B cell (primary cell): ENCODE results near the gene INTU. TPM values are rescaled to one million over a fixed set of nuclear protein-coding genes. Genes with fewer than 3 reads are reported as not detected.

Experiments used
- ATAC-seq: fragments of 200-7000 bp; cut with Tn5 transposase; one replicate; pipeline ENCODE4 v1.10.0; 2021; ENCODE audit warnings: low read depth, mild to moderate bottlenecking, moderate number of reproducible peaks, moderate library complexity
- CTCF ChIA-PET: fragments of 350-600 bp; sonication (Branson Sonifier 250); formaldehyde crosslinking; loops from one replicate; lab custom pipeline; 2021; ENCODE audit warnings: antibody characterized with exemption, inconsistent platforms; lab: Charles Lee
- POLR2A ChIA-PET: fragments of 350-600 bp; sonication (Branson Sonifier 250); formaldehyde crosslinking; loops from one replicate; lab custom pipeline; 2021; ENCODE audit warnings: antibody characterized with exemption; lab: Charles Lee
- DNase-seq: peaks from one replicate; pipeline ENCODE4 v3.0.0; 2013
- H2AFZ ChIP-seq: 2 replicates; pipeline ENCODE4 v1.6.1; 2012; ENCODE audit warnings: mild to moderate bottlenecking, low read depth, low read length; ENCODE audit not compliant: insufficient read depth, poor library complexity, severe bottlenecking
- H3K27ac ChIP-seq, 2 donors: 1 replicate in 1 of 2; 2 replicates in 1 of 2; pipeline ENCODE4 v1.5.1; 2012 to 2013; ENCODE audit warnings: low read length in 2 of 2, mild to moderate bottlenecking in 2 of 2, moderate library complexity in 1 of 2
- H3K27me3 ChIP-seq, 4 experiments: fragments of 200-600 bp in 1 of 4; sonication (generic) in 1 of 4; replicated peaks in 1 of 4; 1 replicate in 2 of 4; 2 replicates in 2 of 4; pipeline versions ENCODE4 v1.6.1 to v1.7.0; 2013 to 2016; ENCODE audit warnings: low read length in 3 of 4, mild to moderate bottlenecking in 2 of 4, mixed read lengths in 1 of 4, moderate library complexity in 1 of 4; ENCODE audit not compliant: insufficient read depth in 4 of 4, control insufficient read depth in 3 of 4; ENCODE audit errors: control extremely low read depth in 1 of 4
- H3K36me3 ChIP-seq, 2 experiments: replicated peaks in 1 of 2; 1 replicate in 1 of 2; 2 replicates in 1 of 2; pipeline versions ENCODE4 v1.6.1 to v1.7.1; 2013; ENCODE audit warnings: low read length in 1 of 2; ENCODE audit not compliant: insufficient read depth in 2 of 2, control insufficient read depth in 1 of 2; ENCODE audit errors: control extremely low read depth in 1 of 2, extremely low read depth in 1 of 2
- H3K4me1 ChIP-seq, 2 donors: fragments of 200-600 bp in 1 of 2; sonication (generic) in 1 of 2; 1 replicate in 1 of 2; 2 replicates in 1 of 2; pipeline versions ENCODE4 v1.5.1 to v1.6.1; 2013 to 2017; ENCODE audit warnings: low read length in 2 of 2; ENCODE audit not compliant: control insufficient read depth in 2 of 2, insufficient read depth in 2 of 2
- H3K4me2 ChIP-seq: replicated peaks from 2 replicates; pipeline ENCODE3; 2012; ENCODE audit warnings: mild to moderate bottlenecking, low read depth, low read length; ENCODE audit not compliant: poor library complexity, severe bottlenecking
- H3K4me3 ChIP-seq, 5 experiments: fragments of 200-600 bp in 1 of 5; sonication (generic) in 1 of 5; 1 replicate in 3 of 5; 2 replicates in 2 of 5; pipeline versions ENCODE4 v1.5.1 to v1.7.0; 2011 to 2016; ENCODE audit warnings: low read length in 4 of 5, mild to moderate bottlenecking in 4 of 5, low read depth in 2 of 5, control low read depth in 1 of 5, moderate library complexity in 1 of 5; ENCODE audit not compliant: insufficient read depth in 1 of 5; ENCODE audit errors: control extremely low read depth in 1 of 5, extremely low read depth in 1 of 5
- H3K79me2 ChIP-seq: fragments of 200-600 bp; sonication (generic); one replicate; pipeline ENCODE4 v1.6.0; 2016; ENCODE audit warnings: low read length; ENCODE audit not compliant: control insufficient read depth, insufficient read depth
- H3K9ac ChIP-seq: fragments of 200-600 bp; sonication (generic); 2 replicates; pipeline ENCODE4 v1.6.1; 2017; ENCODE audit warnings: mild to moderate bottlenecking, low read length, moderate library complexity
- H3K9me3 ChIP-seq, 3 donors: one replicate each; pipeline versions ENCODE4 v1.6.1 to v1.7.1; 2013; ENCODE audit warnings: low read length in 2 of 3; ENCODE audit not compliant: control insufficient read depth in 2 of 3, insufficient read depth in 1 of 3; ENCODE audit errors: control extremely low read depth in 1 of 3
- H4K20me1 ChIP-seq: 2 replicates; pipeline ENCODE4 v1.6.0; 2012; ENCODE audit warnings: mild to moderate bottlenecking, low read length; ENCODE audit not compliant: insufficient read depth, control insufficient read depth, poor library complexity, severe bottlenecking
- H3K27ac Mint-ChIP-seq: one replicate; pipeline ENCODE4 v1.8.0; 2021; ENCODE audit warnings: mixed read lengths
- H3K27me3 Mint-ChIP-seq: one replicate; pipeline ENCODE4 v1.8.0; 2021; ENCODE audit warnings: mixed read lengths
- H3K4me1 Mint-ChIP-seq: one replicate; pipeline ENCODE4 v1.8.0; 2021; ENCODE audit warnings: mixed read lengths
- H3K4me3 Mint-ChIP-seq: one replicate; pipeline ENCODE4 v1.8.0; 2021; ENCODE audit warnings: mixed read lengths
- H3K9me3 Mint-ChIP-seq: one replicate; pipeline ENCODE4 v1.8.0; 2022; ENCODE audit warnings: mixed read lengths; ENCODE audit not compliant: insufficient read depth
- CTCF ChIP-seq: fragments of 200-600 bp; IDR thresholded peaks from one replicate; pipeline ENCODE4 v1.8.0; 2022; ENCODE audit warnings: antibody characterized with exemption, mild to moderate bottlenecking
- EZH2 ChIP-seq: IDR thresholded peaks from 2 replicates; pipeline ENCODE4 v1.6.1; 2012; ENCODE audit warnings: borderline replicate concordance, low read depth, mild to moderate bottlenecking, moderate library complexity, low read length; ENCODE audit not compliant: insufficient read depth, poor library complexity, severe bottlenecking
- WGBS: methylation state at CpG from one replicate; pipeline ENCODE4 v1.1.5; 2013; ENCODE audit warnings: missing lambda C conversion rate; ENCODE audit not compliant: insufficient coverage; 5-methylcytosine and 5-hydroxymethylcytosine counted together
- intact Hi-C: fragments of 100-400 bp; cut with micrococcal nuclease; formaldehyde crosslinking; loops from one replicate; pipeline ENCODE4 v1.10.0; 2022
- polyA plus RNA-seq: library from polyadenylated mRNA; depleted of rRNA; stranded (reverse); fragments of >200 nt; gene quantifications from 2 replicates; pipeline ENCODE4 v1.2.3, GENCODE V29; 2012
- total RNA-seq, 2 donors: library from RNA; stranded (reverse); fragments of 120-200 nt in 1 of 2; gene quantifications; 1 replicate in 1 of 2; 2 replicates in 1 of 2; pipeline versions ENCODE4 v1.2.3 to v1.2.4, GENCODE V29; 2013 to 2022

Gene INTU
- total and polyA plus RNA-seq, 2 donors (not counting 1 experiment from before 2014, with no cell fraction given), result not detected

- peaks cover 54% of the 10 kb centered on the region for H3K27me3 Mint-ChIP-seq
- no peak overlapping the region for H3K27ac Mint-ChIP-seq
- H2AFZ ChIP-seq, result peak overlapping the region; percentile 35
- ChIA-PET POLR2A (no interaction called here), CTCF (no interaction called here)
- intact Hi-C loops, result no loop called here
- WGBS, result no CpG with 5 or more reads among the region's 7 CpGs
- DNase-seq, result no peak
- no peaks in the 10 kb centered on the region for H3K9me3 Mint-ChIP-seq
- peak overlapping the region; percentile 57 for H3K4me2 ChIP-seq
- peak overlapping the region; percentile 49 for H3K4me3 Mint-ChIP-seq
- no peaks in the 10 kb centered on the region for H3K79me2 ChIP-seq
- no peak overlapping the region for H3K4me3 ChIP-seq
- peaks cover 11 to 16% of the 10 kb centered on the region in 2 donors for H3K4me1 ChIP-seq
- peaks cover 7% of the 10 kb centered on the region for H3K4me1 Mint-ChIP-seq
- TF ChIP-seq CTCF (no peak), EZH2 (no peak)
- no peak overlapping the region for H3K27ac ChIP-seq
- H3K27me3 ChIP-seq, result peaks cover 0 to 29% (median 11%) of the 10 kb centered on the region in 4 experiments
- H4K20me1 ChIP-seq, result no peaks in the 10 kb centered on the region
- no peak for ATAC-seq
- peak overlapping the region; percentile 20 for H3K9ac ChIP-seq
- no peaks in the 10 kb centered on the region for H3K36me3 ChIP-seq
- H3K9me3 ChIP-seq, result peaks cover 0 to 3% (median 2%) of the 10 kb centered on the region in 3 donors
Measured at GRCh38 chr4:127623797-127624083, 9.0 kb upstream of the INTU start.

DNA sequence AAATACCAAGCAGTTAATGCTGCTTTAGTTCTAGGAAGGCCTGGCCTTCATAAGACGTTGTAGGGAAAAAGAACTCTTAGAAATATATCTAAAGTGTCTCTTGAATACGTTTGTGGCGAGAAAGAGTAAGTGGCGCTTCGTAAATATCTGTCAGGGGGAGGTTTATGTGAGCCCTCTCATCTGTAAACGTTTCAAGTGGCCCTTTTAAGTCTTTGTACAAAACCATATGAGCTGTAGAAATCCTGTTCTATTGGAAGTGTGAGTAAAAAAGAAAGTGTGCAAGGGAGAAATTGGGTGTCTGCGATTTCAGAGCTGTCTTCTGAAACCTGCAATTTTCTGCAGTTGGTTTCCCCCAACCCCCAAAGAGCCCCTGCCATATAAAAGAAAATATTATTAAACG is 8.6 kb upstream of the INTU start:
- H3K4me1 ChIP-seq, result peaks cover 11 to 16% of the 10 kb centered on the region in 2 donors
- no peak overlapping the region for H3K9ac ChIP-seq
- POLR2A ChIA-PET, result no interaction called here
- intact Hi-C loops, result no loop called here
- no peak overlapping the region for H3K4me3 ChIP-seq
- H3K27ac ChIP-seq, result no peak overlapping the region
- H3K27me3 Mint-ChIP-seq, result peaks cover 50% of the 10 kb centered on the region
- H3K4me3 Mint-ChIP-seq, result peak overlapping the region; percentile 39
- no peak for DNase-seq
- H2AFZ ChIP-seq, result no peak overlapping the region
- no peak for TF ChIP-seq EZH2
- TF ChIP-seq CTCF, result no peak
- no peak overlapping the region for H3K4me2 ChIP-seq
- H3K27ac Mint-ChIP-seq, result no peak overlapping the region
- no peaks in the 10 kb centered on the region for H3K36me3 ChIP-seq
- WGBS, result 82% methylated on average over 4 of the region's 8 CpGs
- H3K79me2 ChIP-seq, result no peaks in the 10 kb centered on the region
- no peak for ATAC-seq
- CTCF ChIA-PET, result no interaction called here
- no peaks in the 10 kb centered on the region for H4K20me1 ChIP-seq
- no peaks in the 10 kb centered on the region for H3K9me3 Mint-ChIP-seq
- H3K27me3 ChIP-seq, result peaks cover 0 to 27% (median 9%) of the 10 kb centered on the region in 4 experiments
- peaks cover 0 to 3% (median 2%) of the 10 kb centered on the region in 3 donors for H3K9me3 ChIP-seq
- H3K4me1 Mint-ChIP-seq, result peaks cover 7% of the 10 kb centered on the region
